K562 (cell line): ENCODE results near the gene ACHE. TPM values are rescaled to one million over a fixed set of nuclear protein-coding genes. Genes with fewer than 3 reads are reported as not detected.

Source experiments
- CBX2 ChIP-seq: fragments of 200-600 bp; sonication (generic); IDR thresholded peaks from one replicate; pipeline ENCODE4 v1.6.1; 2012; ENCODE audit warnings: mild to moderate bottlenecking, low read length, inconsistent platforms; ENCODE audit not compliant: insufficient read depth, poor library complexity, severe bottlenecking
- EHMT2 ChIP-seq: fragments of 450-650 bp; IDR thresholded peaks from 2 replicates; pipeline ENCODE4 v1.6.1; 2018; ENCODE audit warnings: antibody characterized with exemption
- NCOA4 ChIP-seq: fragments of 450-650 bp; IDR thresholded peaks from 2 replicates; pipeline ENCODE4 v1.6.1; 2018; ENCODE audit warnings: mild to moderate bottlenecking; ENCODE audit not compliant: partially characterized antibody
- PCBP2 ChIP-seq: fragments of 200-400 bp; formaldehyde crosslinking; IDR thresholded peaks from 2 replicates; pipeline ENCODE4 v1.6.1; 2018; ENCODE audit warnings: low read length, low read depth, mild to moderate bottlenecking, moderate library complexity; ENCODE audit not compliant: poor library complexity, severe bottlenecking
- PYGO2 ChIP-seq: fragments of 450-650 bp; IDR thresholded peaks from 2 replicates; pipeline ENCODE4 v1.6.1; 2016; ENCODE audit warnings: mild to moderate bottlenecking, missing genetic modification characterization, moderate library complexity, missing compliant biosample characterization
- RBFOX2 ChIP-seq: fragments of 200-400 bp; formaldehyde crosslinking; IDR thresholded peaks from 2 replicates; pipeline ENCODE4 v1.6.1; 2017; ENCODE audit warnings: low read depth, mild to moderate bottlenecking, low read length, moderate library complexity
- TCF7L2 ChIP-seq: fragments of 150-350 bp; IDR thresholded peaks from 2 replicates; pipeline ENCODE4 v1.6.1; 2016; ENCODE audit warnings: low read depth, mild to moderate bottlenecking, low read length, moderate library complexity
- USF1 ChIP-seq: sonication (generic); formaldehyde crosslinking; IDR thresholded peaks from 2 replicates; pipeline ENCODE4 v1.9.0; 2022; ENCODE audit warnings: mild to moderate bottlenecking, missing genetic modification reagents
- ZBED1 ChIP-seq: IDR thresholded peaks from 2 replicates; pipeline ENCODE4 v1.6.1; 2014
- ZNF133 ChIP-seq: fragments of 250-450 bp; sonication (Bioruptor Pico); IDR thresholded peaks from 2 replicates; pipeline ENCODE4 v1.4.0; 2020; ENCODE audit warnings: mild to moderate bottlenecking
- ZNF224 ChIP-seq: sonication (generic); formaldehyde crosslinking; IDR thresholded peaks from 2 replicates; pipeline ENCODE4 v1.8.0; 2022; ENCODE audit warnings: mild to moderate bottlenecking, missing genetic modification reagents
- ZNF232 ChIP-seq: sonication (generic); formaldehyde crosslinking; IDR thresholded peaks from 2 replicates; pipeline ENCODE4 v1.8.0; 2022; ENCODE audit warnings: mild to moderate bottlenecking, missing genetic modification reagents
- ZNF518B ChIP-seq: fragments of 250-450 bp; sonication (Bioruptor Pico); IDR thresholded peaks from 2 replicates; pipeline ENCODE4 v1.5.0; 2021; ENCODE audit warnings: mild to moderate bottlenecking, moderate library complexity
- ZNF764 ChIP-seq: fragments of 250-450 bp; sonication (Bioruptor Pico); IDR thresholded peaks from 2 replicates; pipeline ENCODE4 v1.4.0; 2020; ENCODE audit warnings: low read depth, mild to moderate bottlenecking, moderate library complexity
- polyA plus RNA-seq, 8 experiments: library from polyadenylated mRNA; depleted of rRNA in 4 of 8; stranded (reverse) in 5 of 8; unstranded in 3 of 8; fragments of >200 nt; fragmentation: Nextera tagmentation in 2 of 8; fragmentation: Illumina TruSeq in 1 of 8; extraction: Ambion mirVana in 2 of 8; extraction: Trizol in 1 of 8; gene quantifications; 2 replicates each; pipeline versions ENCODE4 v1.2.1 to v1.2.3, GENCODE V29; 2011 to 2014; ENCODE audit warnings: inconsistent platforms in 1 of 8, missing spikeins in 1 of 8
- total RNA-seq, 7 experiments: library from RNA; depleted of rRNA in 6 of 7; stranded (reverse); fragments of >200 nt in 6 of 7; fragmentation: Illumina TruSeq in 2 of 7; extraction: Trizol in 2 of 7; gene quantifications; 2 replicates each; pipeline versions ENCODE4 v1.2.1 to v1.2.3, GENCODE V29; 2011 to 2021; ENCODE audit warnings: low replicate concordance in 1 of 7
- TF ChIP-seq, protein P1 (sequence below): sonication (generic); formaldehyde crosslinking; IDR thresholded peaks from 2 replicates; pipeline ENCODE4 v1.8.1; 2023; ENCODE audit warnings: mild to moderate bottlenecking, missing genetic modification reagents
- TF ChIP-seq, protein P2 (sequence below): fragments of 200-800 bp; sonication (Bioruptor generic); IDR thresholded peaks from 2 replicates; pipeline ENCODE4 v1.6.1; 2016; ENCODE audit warnings: missing genetic modification characterization, missing compliant biosample characterization

Gene ACHE
- total and polyA plus RNA-seq, 9 of the 15 experiments (the other 6 are each of a cell fraction or from before 2014, with no cell fraction given): 0.04 to 8.8 (median 1.9) TPM

DNA sequence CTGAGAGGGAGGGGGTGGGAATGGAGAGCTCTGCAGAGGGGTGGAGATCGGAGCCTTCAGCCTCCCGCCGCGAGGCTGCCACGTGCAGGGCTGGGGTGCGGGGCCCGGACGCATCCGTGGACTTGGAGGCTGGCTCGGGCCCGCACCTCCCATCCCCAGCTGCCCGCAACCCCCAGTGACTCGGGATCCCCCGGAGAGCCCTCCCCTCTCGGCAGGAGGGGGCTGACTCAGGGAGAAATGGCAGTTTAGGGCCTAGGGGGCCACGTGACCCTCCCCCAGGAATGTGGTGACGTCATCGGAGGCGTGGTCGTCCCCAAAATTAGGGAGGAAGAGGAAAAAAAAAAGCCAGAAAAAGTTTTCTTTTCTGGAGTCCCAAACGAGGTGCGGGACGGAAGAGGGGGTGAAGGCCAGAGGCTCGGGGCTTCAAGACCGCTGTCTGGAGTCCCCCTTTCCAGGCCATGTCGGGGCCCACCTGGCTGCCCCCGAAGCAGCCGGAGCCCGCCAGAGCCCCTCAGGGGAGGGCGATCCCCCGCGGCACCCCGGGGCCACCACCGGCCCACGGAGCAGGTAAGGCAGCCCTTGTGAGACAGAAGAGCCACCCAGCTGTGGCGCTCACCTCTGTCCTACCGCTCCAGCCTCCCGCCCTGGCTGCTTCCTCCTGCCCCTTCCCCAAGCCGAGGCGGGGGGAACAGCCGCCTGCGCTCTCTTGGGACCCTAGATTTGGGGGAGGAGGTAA lies 28.5 kb downstream of the ACHE start, which contains the start of gene TRIP6 (continued):
- TF ChIP-seq, protein P1, sequence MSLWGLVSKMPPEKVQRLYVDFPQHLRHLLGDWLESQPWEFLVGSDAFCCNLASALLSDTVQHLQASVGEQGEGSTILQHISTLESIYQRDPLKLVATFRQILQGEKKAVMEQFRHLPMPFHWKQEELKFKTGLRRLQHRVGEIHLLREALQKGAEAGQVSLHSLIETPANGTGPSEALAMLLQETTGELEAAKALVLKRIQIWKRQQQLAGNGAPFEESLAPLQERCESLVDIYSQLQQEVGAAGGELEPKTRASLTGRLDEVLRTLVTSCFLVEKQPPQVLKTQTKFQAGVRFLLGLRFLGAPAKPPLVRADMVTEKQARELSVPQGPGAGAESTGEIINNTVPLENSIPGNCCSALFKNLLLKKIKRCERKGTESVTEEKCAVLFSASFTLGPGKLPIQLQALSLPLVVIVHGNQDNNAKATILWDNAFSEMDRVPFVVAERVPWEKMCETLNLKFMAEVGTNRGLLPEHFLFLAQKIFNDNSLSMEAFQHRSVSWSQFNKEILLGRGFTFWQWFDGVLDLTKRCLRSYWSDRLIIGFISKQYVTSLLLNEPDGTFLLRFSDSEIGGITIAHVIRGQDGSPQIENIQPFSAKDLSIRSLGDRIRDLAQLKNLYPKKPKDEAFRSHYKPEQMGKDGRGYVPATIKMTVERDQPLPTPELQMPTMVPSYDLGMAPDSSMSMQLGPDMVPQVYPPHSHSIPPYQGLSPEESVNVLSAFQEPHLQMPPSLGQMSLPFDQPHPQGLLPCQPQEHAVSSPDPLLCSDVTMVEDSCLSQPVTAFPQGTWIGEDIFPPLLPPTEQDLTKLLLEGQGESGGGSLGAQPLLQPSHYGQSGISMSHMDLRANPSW: no peak
- TF ChIP-seq ZBED1: peak; percentile 27; the same call in 1 of the 2 replicates
- TF ChIP-seq NCOA4: no peak
- TF ChIP-seq PCBP2: no peak
- no peak for TF ChIP-seq ZNF232 (CRISPR knock-in tag)
- TF ChIP-seq ZNF518B (CRISPR knock-in tag): no peak
- peak; percentile 97 for TF ChIP-seq USF1 (CRISPR knock-in tag)
- TF ChIP-seq EHMT2: no peak
- no peak for TF ChIP-seq ZNF224
- no peak for TF ChIP-seq ZNF764 (CRISPR knock-in tag)
- no peak for TF ChIP-seq PYGO2
- TF ChIP-seq, protein P2, sequence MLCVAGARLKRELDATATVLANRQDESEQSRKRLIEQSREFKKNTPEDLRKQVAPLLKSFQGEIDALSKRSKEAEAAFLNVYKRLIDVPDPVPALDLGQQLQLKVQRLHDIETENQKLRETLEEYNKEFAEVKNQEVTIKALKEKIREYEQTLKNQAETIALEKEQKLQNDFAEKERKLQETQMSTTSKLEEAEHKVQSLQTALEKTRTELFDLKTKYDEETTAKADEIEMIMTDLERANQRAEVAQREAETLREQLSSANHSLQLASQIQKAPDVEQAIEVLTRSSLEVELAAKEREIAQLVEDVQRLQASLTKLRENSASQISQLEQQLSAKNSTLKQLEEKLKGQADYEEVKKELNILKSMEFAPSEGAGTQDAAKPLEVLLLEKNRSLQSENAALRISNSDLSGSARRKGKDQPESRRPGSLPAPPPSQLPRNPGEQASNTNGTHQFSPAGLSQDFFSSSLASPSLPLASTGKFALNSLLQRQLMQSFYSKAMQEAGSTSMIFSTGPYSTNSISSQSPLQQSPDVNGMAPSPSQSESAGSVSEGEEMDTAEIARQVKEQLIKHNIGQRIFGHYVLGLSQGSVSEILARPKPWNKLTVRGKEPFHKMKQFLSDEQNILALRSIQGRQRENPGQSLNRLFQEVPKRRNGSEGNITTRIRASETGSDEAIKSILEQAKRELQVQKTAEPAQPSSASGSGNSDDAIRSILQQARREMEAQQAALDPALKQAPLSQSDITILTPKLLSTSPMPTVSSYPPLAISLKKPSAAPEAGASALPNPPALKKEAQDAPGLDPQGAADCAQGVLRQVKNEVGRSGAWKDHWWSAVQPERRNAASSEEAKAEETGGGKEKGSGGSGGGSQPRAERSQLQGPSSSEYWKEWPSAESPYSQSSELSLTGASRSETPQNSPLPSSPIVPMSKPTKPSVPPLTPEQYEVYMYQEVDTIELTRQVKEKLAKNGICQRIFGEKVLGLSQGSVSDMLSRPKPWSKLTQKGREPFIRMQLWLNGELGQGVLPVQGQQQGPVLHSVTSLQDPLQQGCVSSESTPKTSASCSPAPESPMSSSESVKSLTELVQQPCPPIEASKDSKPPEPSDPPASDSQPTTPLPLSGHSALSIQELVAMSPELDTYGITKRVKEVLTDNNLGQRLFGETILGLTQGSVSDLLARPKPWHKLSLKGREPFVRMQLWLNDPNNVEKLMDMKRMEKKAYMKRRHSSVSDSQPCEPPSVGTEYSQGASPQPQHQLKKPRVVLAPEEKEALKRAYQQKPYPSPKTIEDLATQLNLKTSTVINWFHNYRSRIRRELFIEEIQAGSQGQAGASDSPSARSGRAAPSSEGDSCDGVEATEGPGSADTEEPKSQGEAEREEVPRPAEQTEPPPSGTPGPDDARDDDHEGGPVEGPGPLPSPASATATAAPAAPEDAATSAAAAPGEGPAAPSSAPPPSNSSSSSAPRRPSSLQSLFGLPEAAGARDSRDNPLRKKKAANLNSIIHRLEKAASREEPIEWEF: no peak
- peak; percentile 84 for TF ChIP-seq RBFOX2
- TF ChIP-seq CBX2: no peak
- no peak for TF ChIP-seq ZNF133 (CRISPR knock-in tag)
- TF ChIP-seq TCF7L2: no peak
